ENCODE results near the gene APOA1.

APOA1 gene

GRCh38 chr11:116787786-116788486 is 49.5 kb downstream of the APOA1 start, which contains the start of gene ZPR1 (continued):
- TF ChIP-seq, protein P1, sequence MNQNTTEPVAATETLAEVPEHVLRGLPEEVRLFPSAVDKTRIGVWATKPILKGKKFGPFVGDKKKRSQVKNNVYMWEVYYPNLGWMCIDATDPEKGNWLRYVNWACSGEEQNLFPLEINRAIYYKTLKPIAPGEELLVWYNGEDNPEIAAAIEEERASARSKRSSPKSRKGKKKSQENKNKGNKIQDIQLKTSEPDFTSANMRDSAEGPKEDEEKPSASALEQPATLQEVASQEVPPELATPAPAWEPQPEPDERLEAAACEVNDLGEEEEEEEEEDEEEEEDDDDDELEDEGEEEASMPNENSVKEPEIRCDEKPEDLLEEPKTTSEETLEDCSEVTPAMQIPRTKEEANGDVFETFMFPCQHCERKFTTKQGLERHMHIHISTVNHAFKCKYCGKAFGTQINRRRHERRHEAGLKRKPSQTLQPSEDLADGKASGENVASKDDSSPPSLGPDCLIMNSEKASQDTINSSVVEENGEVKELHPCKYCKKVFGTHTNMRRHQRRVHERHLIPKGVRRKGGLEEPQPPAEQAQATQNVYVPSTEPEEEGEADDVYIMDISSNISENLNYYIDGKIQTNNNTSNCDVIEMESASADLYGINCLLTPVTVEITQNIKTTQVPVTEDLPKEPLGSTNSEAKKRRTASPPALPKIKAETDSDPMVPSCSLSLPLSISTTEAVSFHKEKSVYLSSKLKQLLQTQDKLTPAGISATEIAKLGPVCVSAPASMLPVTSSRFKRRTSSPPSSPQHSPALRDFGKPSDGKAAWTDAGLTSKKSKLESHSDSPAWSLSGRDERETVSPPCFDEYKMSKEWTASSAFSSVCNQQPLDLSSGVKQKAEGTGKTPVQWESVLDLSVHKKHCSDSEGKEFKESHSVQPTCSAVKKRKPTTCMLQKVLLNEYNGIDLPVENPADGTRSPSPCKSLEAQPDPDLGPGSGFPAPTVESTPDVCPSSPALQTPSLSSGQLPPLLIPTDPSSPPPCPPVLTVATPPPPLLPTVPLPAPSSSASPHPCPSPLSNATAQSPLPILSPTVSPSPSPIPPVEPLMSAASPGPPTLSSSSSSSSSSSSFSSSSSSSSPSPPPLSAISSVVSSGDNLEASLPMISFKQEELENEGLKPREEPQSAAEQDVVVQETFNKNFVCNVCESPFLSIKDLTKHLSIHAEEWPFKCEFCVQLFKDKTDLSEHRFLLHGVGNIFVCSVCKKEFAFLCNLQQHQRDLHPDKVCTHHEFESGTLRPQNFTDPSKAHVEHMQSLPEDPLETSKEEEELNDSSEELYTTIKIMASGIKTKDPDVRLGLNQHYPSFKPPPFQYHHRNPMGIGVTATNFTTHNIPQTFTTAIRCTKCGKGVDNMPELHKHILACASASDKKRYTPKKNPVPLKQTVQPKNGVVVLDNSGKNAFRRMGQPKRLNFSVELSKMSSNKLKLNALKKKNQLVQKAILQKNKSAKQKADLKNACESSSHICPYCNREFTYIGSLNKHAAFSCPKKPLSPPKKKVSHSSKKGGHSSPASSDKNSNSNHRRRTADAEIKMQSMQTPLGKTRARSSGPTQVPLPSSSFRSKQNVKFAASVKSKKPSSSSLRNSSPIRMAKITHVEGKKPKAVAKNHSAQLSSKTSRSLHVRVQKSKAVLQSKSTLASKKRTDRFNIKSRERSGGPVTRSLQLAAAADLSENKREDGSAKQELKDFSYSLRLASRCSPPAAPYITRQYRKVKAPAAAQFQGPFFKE (tag by site-specific recombination; IDR thresholded peaks at IDR 0.05; ENCODE audit: borderline replicate concordance) = no peak
- TF ChIP-seq MYNN (tag by site-specific recombination; IDR thresholded peaks at IDR 0.05; ENCODE audit: borderline replicate concordance) (no peak), ZNF623 (tag by site-specific recombination; IDR thresholded peaks at IDR 0.05) (no peak), ZNF521 (tag by site-specific recombination; IDR thresholded peaks at IDR 0.05) (no peak), KLF7 (tag by site-specific recombination; IDR thresholded peaks at IDR 0.05; ENCODE audit: borderline replicate concordance) (no peak), ZFP37 (tag by site-specific recombination; IDR thresholded peaks at IDR 0.05) (no peak), ZBTB11 (tag by site-specific recombination; conservative IDR thresholded peaks at IDR 0.05; ENCODE audit: low read depth) (peak; percentile 70), ZFP69B (tag by site-specific recombination; IDR thresholded peaks at IDR 0.05) (no peak), ZBTB17 (tag by site-specific recombination; IDR thresholded peaks at IDR 0.05) (no peak), ZBTB7A (tag by site-specific recombination; IDR thresholded peaks at IDR 0.05; ENCODE audit: low read depth) (no peak), ZNF324 (tag by site-specific recombination; IDR thresholded peaks at IDR 0.05) (0 out of 2 replicates have a peak, but pooled peaks have one; percentile 30), ZNF248 (tag by site-specific recombination; IDR thresholded peaks at IDR 0.05) (no peak), ZNF704 (tag by site-specific recombination; IDR thresholded peaks at IDR 0.05) (no peak), ZNF785 (tag by site-specific recombination; IDR thresholded peaks at IDR 0.05) (no peak), ZSCAN4 (tag by site-specific recombination; IDR thresholded peaks at IDR 0.05) (no peak), ZNF530 (tag by site-specific recombination; IDR thresholded peaks at IDR 0.05; ENCODE audit: low read depth) (no peak), ZNF19 (tag by site-specific recombination; IDR thresholded peaks at IDR 0.05; ENCODE audit: low read depth) (no peak), ZNF398 (tag by site-specific recombination; IDR thresholded peaks at IDR 0.05) (no peak), ZNF621 (tag by site-specific recombination; IDR thresholded peaks at IDR 0.05) (no peak)
- TF ChIP-seq, protein P2, sequence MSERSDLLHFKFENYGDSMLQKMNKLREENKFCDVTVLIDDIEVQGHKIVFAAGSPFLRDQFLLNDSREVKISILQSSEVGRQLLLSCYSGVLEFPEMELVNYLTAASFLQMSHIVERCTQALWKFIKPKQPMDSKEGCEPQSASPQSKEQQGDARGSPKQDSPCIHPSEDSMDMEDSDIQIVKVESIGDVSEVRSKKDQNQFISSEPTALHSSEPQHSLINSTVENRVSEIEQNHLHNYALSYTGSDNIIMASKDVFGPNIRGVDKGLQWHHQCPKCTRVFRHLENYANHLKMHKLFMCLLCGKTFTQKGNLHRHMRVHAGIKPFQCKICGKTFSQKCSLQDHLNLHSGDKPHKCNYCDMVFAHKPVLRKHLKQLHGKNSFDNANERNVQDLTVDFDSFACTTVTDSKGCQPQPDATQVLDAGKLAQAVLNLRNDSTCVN (tag by site-specific recombination; optimal IDR thresholded peaks at IDR 0.05) = peak; percentile 62
